ENCODE data around the gene SRGAP2C.
"Not testable (repeated sequence)": the region's sequence is repeated elsewhere in the genome, so short reads cannot be mapped to it uniquely, and the experiment has no call there.

Gene SRGAP2C

GRCh38 chr1:121368910-121369309 lies 184.1 kb downstream of the SRGAP2C start:
- in situ Hi-C loops (cut with HindIII; ENCODE audit: low sequenced_read_pairs), result not testable (repeated sequence)

GRCh38 chr1:121369959-121370358 lies 185.2 kb downstream of the SRGAP2C start:
- in situ Hi-C loops (cut with HindIII; ENCODE audit: low sequenced_read_pairs), result not testable (repeated sequence)

GRCh38 chr1:121374851-121375367 lies 190.1 kb downstream of the SRGAP2C start:
- in situ Hi-C loops (cut with HindIII; ENCODE audit: low sequenced_read_pairs), result not testable (repeated sequence)

GRCh38 chr1:121376986-121377385 lies 192.2 kb downstream of the SRGAP2C start:
- in situ Hi-C loops (cut with HindIII; ENCODE audit: low sequenced_read_pairs), result not testable (repeated sequence)

GRCh38 chr1:121378757-121379156 lies 194.0 kb downstream of the SRGAP2C start:
- in situ Hi-C loops (cut with HindIII; ENCODE audit: low sequenced_read_pairs), result not testable (repeated sequence)

- in situ Hi-C loops (cut with HindIII; ENCODE audit: low sequenced_read_pairs), result not testable (repeated sequence)
Observed at GRCh38 chr1:121384754-121385153, 200.0 kb downstream of the SRGAP2C start.

GRCh38 chr1:121385162-121385561 lies 200.4 kb downstream of the SRGAP2C start:
- in situ Hi-C loops (cut with HindIII; ENCODE audit: low sequenced_read_pairs), result not testable (repeated sequence)

- in situ Hi-C loops (cut with HindIII; ENCODE audit: low sequenced_read_pairs), result not testable (repeated sequence)
Observed at GRCh38 chr1:121385563-121386288, 201.0 kb downstream of the SRGAP2C start.

GRCh38 chr1:121386319-121386948 lies 201.7 kb downstream of the SRGAP2C start:
- in situ Hi-C loops (cut with HindIII; ENCODE audit: low sequenced_read_pairs), result not testable (repeated sequence)

- in situ Hi-C loops (cut with HindIII; ENCODE audit: low sequenced_read_pairs), result not testable (repeated sequence)
Observed at GRCh38 chr1:121389895-121390560, 205.3 kb downstream of the SRGAP2C start.

- in situ Hi-C loops (cut with HindIII; ENCODE audit: low sequenced_read_pairs), result not testable (repeated sequence)
Observed at GRCh38 chr1:121392130-121392529, 207.4 kb downstream of the SRGAP2C start.

GRCh38 chr1:121395718-121396201 lies 211.0 kb downstream of the SRGAP2C start:
- in situ Hi-C loops (cut with HindIII; ENCODE audit: low sequenced_read_pairs), result not testable (repeated sequence)

- in situ Hi-C loops (cut with HindIII; ENCODE audit: low sequenced_read_pairs), result not testable (repeated sequence)
Observed at GRCh38 chr1:121396335-121397081, 211.7 kb downstream of the SRGAP2C start.

- in situ Hi-C loops (cut with HindIII; ENCODE audit: low sequenced_read_pairs), result not testable (repeated sequence)
Observed at GRCh38 chr1:121397101-121397500, 212.3 kb downstream of the SRGAP2C start.

- in situ Hi-C loops (cut with HindIII; ENCODE audit: low sequenced_read_pairs), result not testable (repeated sequence)
Observed at GRCh38 chr1:121399193-121399592, 214.4 kb downstream of the SRGAP2C start.

GRCh38 chr1:121400108-121400507 lies 215.3 kb downstream of the SRGAP2C start:
- in situ Hi-C loops (cut with HindIII; ENCODE audit: low sequenced_read_pairs), result not testable (repeated sequence)

GRCh38 chr1:121400541-121401310 lies 216.0 kb downstream of the SRGAP2C start:
- in situ Hi-C loops (cut with HindIII; ENCODE audit: low sequenced_read_pairs), result not testable (repeated sequence)

- in situ Hi-C loops (cut with HindIII; ENCODE audit: low sequenced_read_pairs), result not testable (repeated sequence)
Observed at GRCh38 chr1:121401375-121401955, 216.7 kb downstream of the SRGAP2C start.

GRCh38 chr1:121403254-121403653 lies 218.5 kb downstream of the SRGAP2C start:
- in situ Hi-C loops (cut with HindIII; ENCODE audit: low sequenced_read_pairs), result not testable (repeated sequence)

- in situ Hi-C loops (cut with HindIII; ENCODE audit: low sequenced_read_pairs), result no loop called here
Observed at GRCh38 chr1:121408354-121408753, 223.6 kb downstream of the SRGAP2C start.
